ENCODE results near the gene HBD.

The HBD gene

DNA sequence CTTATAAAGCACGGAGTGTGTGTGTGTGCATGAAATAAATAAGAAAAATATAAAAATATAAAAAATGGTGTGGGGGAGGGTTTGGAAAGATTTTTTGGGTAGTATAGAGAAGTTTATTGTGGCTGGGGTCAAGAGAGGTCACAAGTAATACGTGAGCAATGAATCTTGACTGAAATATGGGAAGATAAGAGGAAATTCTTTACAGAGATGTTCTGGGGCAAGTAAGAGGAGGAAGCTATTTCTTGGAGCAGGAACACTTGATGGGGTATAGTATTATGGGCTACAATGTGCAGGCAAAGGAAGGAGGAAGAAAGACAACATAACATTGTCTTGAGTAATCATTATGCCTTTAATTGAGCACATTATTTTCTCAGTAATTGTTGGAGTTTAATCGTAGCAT is 2.1 kb downstream of the HBD start:
- no peak for DNase-seq (ENCODE audit: low spot score)

DNA sequence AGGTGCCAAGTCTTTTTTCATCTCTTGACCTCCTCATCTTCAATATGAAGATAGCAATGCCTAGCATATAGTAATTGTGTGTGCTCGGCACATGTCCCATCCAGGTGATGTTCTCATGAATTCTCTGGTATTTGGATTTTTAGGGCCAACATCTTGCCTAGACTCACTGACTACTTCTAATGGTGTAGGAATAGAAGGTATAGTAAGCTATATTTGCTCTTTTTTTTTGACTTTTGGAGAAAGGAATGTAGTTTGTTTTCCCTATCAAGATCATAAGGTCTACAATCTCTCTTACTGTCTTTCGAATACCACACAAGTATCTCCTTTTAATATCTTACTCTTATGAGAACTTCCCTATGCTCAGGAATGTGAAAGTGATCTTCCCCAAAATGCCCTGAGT is 3.2 kb downstream of the HBD start:
- no peak for DNase-seq (ENCODE audit: low spot score)

DNA sequence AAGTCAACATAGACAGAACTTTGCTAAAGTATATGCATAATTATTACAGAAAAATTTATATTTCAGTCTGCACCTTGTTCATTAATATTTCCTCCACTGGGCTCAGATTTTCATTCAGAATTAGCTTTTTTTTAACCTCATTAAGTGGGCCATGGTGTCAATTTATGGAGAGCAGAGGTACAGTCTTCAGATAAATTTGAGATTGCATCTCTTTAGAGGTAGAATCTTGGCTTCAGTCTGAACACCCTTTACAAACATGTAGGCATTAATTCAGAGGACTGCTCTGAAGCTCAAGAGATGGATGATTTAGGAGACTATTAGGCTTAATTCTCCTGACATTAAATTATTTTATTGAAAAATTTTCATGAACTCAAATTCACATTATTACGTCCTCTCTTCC is 4.0 kb downstream of the HBD start:
- no peak for DNase-seq (ENCODE audit: low spot score)

DNA sequence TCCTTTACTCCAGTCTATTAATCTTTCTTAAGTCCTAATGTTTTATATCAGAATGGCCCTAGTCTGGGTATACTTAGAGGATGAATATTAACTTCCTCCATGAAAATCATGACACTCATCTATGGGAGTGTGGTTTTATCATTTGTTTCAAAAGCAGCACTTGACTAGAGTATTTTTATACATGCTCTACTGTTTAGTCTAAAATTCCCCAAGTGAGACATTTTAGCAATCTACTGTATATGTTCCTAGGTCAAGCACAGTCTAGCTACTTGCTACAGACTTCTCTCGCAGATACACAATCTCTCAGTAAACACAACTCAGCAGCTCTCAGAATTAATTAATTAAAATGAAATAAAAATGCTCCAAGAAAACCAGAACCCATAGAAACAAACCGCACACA is 4.5 kb downstream of the HBD start:
- DNase-seq (ENCODE audit: low spot score) = no peak

DNA sequence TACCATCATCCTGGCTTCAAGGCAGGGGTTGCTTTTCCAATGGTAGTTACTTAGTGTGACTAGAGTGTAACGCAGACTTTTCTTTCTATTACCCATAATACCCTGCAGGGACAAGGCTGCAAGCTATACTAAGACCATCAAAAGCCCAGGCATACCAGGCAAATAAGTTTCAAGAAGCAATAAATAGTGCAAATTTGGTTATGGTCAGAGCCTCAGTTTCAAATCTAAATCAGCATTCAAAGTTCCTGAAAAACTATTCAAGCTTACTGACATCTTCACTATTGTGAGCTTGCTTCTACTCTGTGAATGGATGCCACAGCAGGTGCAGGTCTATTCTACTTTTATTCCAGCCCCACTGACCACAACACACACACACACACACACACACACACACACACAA is 4.9 kb downstream of the HBD start:
- DNase-seq (ENCODE audit: low spot score) = no peak

DNA sequence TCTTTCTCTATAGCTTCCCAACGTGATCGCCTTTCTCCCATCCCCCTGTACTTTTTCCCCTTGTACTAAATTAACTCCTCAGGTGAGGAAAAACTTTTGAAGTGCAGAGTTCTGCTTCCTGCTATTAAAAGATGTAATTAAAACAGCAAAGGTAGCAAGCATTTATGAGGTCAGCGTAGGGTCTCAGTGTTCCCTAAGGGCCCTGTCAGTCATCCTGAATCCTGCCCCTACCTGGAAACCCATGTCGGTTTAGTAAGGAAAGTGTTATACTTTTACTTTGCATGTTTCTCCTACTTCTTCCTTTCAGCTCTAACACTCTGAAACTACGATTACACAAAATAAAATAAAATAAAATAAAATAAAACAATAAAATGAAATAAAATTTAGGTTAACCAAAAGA is 6.2 kb downstream of the HBD start:
- DNase-seq (ENCODE audit: low spot score) = no peak

DNA sequence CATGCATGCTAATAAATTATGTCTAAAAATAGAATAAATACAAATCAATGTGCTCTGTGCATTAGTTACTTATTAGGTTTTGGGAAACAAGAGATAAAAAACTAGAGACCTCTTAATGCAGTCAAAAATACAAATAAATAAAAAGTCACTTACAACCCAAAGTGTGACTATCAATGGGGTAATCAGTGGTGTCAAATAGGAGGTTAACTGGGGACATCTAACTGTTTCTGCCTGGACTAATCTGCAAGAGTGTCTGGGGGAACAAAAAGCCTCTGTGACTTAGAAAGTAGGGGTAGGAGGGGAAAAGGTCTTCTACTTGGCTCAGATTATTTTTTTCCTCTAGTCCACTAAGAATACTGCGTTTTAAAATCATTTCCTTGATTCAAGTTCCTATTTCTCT is 6.6 kb downstream of the HBD start:
- DNase-seq (ENCODE audit: low spot score) = no peak

DNA sequence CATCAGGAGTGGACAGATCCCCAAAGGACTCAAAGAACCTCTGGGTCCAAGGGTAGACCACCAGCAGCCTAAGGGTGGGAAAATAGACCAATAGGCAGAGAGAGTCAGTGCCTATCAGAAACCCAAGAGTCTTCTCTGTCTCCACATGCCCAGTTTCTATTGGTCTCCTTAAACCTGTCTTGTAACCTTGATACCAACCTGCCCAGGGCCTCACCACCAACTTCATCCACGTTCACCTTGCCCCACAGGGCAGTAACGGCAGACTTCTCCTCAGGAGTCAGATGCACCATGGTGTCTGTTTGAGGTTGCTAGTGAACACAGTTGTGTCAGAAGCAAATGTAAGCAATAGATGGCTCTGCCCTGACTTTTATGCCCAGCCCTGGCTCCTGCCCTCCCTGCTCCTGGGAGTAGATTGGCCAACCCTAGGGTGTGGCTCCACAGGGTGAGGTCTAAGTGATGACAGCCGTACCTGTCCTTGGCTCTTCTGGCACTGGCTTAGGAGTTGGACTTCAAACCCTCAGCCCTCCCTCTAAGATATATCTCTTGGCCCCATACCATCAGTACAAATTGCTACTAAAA is 7.5 kb downstream of the HBD start, which contains the start of gene HBB:
TSS of gene HBB (minus strand) at position 340 of the 579 bp plus-strand sequence. CDS start at position 290, 50 bp downstream.
- DNase-seq (ENCODE audit: low spot score) = no peak

DNA sequence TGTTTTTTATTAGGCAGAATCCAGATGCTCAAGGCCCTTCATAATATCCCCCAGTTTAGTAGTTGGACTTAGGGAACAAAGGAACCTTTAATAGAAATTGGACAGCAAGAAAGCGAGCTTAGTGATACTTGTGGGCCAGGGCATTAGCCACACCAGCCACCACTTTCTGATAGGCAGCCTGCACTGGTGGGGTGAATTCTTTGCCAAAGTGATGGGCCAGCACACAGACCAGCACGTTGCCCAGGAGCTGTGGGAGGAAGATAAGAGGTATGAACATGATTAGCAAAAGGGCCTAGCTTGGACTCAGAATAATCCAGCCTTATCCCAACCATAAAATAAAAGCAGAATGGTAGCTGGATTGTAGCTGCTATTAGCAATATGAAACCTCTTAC is 8.8 kb downstream of the HBD start:
- DNase-seq (ENCODE audit: low spot score) = no peak

DNA sequence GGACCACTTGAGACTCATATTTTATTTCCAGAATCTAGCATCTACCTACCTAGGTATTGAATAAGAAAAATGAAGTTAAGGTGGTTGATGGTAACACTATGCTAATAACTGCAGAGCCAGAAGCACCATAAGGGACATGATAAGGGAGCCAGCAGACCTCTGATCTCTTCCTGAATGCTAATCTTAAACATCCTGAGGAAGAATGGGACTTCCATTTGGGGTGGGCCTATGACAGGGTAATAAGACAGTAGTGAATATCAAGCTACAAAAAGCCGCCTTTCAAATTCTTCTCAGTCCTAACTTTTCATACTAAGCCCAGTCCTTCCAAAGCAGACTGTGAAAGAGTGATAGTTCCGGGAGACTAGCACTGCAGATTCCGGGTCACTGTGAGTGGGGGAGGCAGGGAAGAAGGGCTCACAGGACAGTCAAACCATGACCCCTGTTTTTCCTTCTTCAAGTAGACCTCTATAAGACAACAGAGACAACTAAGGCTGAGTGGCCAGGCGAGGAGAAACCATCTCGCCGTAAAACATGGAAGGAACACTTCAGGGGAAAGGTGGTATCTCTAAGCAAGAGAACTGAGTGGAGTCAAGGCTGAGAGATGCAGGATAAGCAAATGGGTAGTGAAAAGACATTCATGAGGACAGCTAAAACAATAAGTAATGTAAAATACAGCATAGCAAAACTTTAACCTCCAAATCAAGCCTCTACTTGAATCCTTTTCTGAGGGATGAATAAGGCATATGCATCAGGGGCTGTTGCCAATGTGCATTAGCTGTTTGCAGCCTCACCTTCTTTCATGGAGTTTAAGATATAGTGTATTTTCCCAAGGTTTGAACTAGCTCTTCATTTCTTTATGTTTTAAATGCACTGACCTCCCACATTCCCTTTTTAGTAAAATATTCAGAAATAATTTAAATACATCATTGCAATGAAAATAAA is 9.5 kb downstream of the HBD start:
- DNase-seq (ENCODE audit: low spot score) = no peak

DNA sequence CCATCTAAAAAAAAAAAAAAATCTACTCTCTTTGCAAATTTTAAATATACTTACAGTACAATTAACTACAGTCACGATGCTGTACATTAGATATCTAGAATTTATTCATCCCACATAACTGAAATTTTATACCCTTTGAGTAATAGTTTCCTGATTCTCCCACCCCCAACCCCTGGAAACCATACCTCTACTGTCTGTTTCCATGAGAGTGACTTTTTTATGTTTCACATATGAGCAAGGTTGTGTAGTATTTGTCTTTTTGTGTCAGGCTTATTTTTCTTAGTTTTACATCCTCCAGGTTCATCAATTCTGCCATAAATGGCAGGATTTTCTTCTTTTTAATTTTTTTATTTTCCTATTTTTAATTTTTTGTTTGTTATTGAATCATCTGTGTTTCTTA is 10.6 kb downstream of the HBD start:
- no peak for DNase-seq (ENCODE audit: low spot score)

DNA sequence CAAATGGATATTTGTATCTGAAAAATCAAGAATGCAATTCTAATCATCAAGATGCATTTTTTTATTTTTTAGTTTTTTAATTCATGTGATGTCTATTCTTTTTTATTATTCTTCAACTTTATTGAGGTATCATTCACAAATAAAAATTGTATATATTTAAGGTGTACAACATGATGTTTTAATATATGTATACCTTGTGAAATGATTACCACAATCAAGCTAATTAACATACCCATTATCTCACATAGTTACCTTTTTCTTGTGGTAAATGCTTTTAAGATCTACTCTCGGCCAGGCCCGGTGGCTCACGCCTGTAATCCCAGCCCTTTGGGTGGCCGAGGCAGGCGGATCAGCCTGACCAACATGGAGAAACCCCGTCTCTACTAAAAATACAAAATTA is 11.1 kb downstream of the HBD start:
- DNase-seq (ENCODE audit: low spot score) = no peak

DNA sequence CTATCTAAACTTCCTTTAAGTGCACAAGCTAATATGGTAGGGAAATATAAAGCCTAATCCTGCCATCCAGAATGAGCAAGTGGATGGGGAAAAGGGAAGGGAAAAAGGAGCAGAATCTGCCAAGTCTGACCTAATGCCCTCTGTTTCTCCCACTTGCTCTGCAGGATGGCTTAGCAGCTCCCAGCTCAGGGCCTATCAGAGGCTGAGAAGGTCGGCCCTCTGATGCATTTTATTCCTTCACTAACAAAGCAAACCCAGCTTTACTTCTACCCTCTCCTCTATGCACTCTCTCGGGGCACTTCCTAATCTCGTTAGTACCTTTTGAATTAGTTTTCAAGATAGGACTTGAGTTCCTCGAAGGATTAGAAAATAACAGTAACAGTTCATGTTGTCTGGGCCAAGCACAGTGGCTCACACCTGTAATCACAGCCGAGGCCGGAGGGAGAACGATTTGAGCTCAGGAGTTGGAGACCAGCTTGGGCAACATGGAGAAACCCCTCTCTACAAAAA is 23.9 kb downstream of the HBD start:
- DNase-seq (ENCODE audit: low spot score) = no peak

DNA sequence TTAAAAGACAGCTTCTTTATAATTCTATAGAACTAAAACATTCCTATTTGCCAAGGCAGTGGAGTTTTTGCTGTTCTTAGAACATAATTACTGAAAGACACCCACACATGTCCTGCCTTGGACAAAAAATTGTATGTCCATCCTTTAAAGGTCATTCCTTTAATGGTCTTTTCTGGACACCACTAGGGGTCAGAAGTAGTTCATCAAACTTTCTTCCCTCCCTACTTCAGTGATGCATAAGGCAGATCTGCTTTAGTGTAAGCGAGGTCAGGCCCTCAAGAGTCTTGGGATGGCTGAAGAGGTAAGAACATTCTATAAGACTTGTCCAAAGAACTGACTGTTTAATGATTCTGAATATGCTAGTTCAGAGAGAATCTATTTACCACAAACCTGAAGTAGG is 29.5 kb downstream of the HBD start:
- peak; percentile 77 for DNase-seq (ENCODE audit: low spot score)

DNA sequence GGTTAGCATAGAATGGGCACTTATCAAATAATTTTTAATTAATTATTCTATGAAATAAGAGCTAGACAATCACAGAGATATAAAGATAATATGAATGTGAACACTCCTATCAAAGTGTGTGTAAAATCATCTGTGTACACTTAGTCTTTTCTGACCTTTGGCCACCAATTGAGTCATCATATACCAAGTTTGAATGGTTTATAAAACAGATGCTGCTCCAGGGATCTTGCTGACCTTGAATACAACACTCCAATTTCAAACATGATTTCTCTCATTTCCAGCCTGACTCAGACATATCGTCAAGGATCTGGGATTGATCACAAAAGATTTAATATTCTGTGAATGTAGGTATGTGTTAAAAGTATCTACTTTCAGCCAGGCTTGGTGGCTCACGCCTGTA is 30.9 kb downstream of the HBD start:
- no peak for DNase-seq (ENCODE audit: low spot score)

DNA sequence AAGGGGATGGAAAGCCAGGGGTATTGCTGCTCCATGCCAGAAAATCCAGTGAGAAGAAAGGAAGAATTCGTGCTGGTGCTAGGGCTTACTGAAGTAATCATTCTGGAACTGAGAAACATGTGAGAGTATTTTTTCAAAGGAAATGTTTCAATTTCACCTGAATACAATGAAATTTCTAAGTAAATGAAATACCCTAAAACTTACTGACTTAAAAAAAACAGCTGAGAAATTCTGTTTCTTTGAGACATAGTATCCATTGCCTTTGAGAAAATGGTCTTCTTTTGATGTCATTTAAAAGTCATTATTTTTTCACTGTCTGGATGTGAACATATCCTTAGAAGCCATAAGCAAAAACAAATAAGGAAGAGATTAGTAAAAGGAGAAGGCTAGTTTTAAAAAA is 33.7 kb downstream of the HBD start, which contains the start of gene OR51V1:
TSS of gene OR51V1 (minus strand) at position 101 of the 400 bp plus-strand sequence. CDS start at position 101, 0 bp downstream.
- DNase-seq (ENCODE audit: low spot score) = no peak

DNA sequence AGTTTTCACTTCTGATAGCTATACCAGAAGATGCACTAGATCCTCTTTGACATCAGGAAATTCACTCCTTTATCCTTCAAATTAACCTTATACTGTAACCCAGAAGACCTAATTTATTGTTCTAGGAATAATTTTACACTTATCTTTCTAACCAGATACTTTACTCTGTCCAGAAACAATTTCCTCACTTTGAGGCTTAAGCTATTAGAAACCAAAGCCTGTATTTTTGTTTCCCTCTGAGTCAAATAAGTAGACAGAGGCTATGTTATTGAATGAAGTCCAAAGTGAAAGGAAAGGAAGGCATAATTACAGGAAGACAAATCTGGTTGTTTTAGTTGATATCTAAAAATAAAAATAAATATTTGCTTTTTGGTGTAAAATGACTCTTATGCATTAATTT is 36.0 kb downstream of the HBD start:
- DNase-seq (ENCODE audit: low spot score) = no peak

DNA sequence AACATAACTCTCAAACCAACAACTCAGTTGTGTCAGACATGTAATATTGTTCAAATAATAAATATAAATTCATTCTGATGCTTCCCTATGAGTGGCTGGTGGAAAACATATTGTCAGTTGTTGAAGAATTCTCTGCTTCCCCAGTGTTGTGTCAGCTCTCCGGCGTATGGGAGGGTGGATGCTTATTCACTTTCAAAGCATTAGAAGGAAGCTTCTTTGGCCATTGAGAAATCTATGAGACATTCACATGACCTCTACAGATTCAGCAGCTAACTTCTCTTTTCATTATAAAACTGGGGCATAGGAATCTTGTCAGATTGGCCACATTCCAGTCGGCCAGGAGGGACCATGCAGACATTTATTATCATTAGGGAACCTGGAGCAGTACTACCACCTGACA is 36.7 kb downstream of the HBD start:
- peak; percentile 59 for DNase-seq (ENCODE audit: low spot score)

DNA sequence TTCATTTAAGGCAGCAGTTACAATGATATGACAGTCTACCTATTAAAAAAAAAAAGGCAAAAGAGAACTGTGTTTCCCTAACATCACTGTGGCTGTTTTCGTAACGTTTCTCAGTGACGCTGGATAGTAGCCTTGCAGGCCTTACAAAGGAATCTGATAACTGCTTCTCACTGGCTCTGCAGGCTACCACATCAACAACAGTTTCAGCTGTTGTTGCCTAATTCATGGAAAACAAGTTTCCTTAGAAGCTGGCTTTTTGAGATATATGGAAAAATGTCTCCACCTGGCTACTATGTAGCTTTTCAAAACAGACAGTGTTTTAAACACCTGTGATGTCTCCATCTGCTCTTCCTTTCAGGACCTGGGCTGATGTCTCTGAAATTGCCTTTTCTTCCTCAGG is 37.6 kb downstream of the HBD start:
- DNase-seq (ENCODE audit: low spot score) = peak; percentile 27

DNA sequence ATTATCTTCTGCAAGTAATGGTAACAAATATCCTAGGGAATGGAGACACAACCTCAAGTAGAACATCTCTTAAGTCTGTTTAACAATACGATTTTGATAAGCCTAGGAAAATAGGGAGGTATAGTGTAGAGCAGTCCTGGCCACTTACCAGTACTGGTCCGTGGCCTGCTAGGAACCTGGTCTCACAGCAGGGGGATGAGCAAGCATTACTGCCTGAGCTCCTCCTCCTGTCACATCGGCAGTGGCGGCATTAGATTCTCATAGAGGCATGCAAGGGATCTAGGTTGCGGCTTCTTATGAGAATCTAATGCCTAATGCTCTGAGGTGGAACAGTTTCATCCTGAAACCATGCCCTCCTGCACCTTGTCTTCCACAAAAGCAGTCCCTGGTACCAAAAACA is 38.2 kb downstream of the HBD start:
- no peak for DNase-seq (ENCODE audit: low spot score)

DNA sequence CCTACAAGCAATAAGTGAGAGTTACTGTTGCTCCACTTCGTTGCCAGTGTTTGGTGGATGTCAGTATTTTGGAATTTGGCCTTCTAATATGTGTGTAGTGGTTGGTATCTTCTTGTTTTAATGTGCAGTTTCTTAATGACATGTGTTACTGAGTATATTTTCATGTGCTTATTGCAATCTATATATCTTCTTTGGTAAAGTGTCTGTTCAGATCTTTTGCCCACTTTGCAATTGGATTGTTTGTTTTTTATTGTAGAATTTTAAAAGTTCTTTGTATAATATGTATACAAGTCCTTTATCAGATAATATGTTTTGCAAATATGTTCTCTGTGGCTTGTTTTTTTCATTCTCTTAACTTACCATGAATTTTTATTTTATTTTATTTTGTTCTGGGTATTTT is 41.5 kb downstream of the HBD start:
- no peak for DNase-seq (ENCODE audit: low spot score)

DNA sequence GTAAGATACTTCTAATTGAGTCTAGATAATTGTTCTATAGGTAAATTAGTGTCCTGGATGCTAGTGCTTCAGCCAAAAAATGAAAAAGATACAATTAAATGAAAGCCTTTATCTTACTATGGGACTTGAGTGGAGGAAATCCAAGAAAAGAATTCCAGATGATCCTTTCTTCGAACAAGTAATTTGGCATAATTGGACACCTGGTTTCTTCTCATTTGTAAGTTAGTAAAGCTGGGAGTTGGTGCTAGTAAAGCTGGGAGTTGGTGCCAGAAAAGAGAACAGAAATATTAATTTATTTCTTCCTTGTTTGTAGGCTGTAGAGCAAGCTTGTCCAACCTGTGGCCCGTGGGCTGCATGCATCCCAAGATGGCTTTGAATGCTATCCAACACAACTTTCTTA is 46.1 kb downstream of the HBD start:
- DNase-seq (ENCODE audit: low spot score) = no peak
